Hematopoietic multipotent progenitor cell treated with erythropoietin and hydrocortisone succinate and interleukin-3 and kit ligand, for 8 days (in vitro differentiated cells): ENCODE measurements around the gene SOX6.

Experiments used
- DNase-seq: peaks from one replicate; pipeline ENCODE4 v3.0.0-alpha.2; 2015

SOX6 gene

GRCh38 chr11:15918674-15919073, 437.7 kb downstream of the SOX6 start:
- no peak for DNase-seq

GRCh38 chr11:15918212-15918611, 438.1 kb downstream of the SOX6 start:
- DNase-seq, result no peak
